ENCODE measurements around the gene KCNQ5.

KCNQ5 gene

DNA sequence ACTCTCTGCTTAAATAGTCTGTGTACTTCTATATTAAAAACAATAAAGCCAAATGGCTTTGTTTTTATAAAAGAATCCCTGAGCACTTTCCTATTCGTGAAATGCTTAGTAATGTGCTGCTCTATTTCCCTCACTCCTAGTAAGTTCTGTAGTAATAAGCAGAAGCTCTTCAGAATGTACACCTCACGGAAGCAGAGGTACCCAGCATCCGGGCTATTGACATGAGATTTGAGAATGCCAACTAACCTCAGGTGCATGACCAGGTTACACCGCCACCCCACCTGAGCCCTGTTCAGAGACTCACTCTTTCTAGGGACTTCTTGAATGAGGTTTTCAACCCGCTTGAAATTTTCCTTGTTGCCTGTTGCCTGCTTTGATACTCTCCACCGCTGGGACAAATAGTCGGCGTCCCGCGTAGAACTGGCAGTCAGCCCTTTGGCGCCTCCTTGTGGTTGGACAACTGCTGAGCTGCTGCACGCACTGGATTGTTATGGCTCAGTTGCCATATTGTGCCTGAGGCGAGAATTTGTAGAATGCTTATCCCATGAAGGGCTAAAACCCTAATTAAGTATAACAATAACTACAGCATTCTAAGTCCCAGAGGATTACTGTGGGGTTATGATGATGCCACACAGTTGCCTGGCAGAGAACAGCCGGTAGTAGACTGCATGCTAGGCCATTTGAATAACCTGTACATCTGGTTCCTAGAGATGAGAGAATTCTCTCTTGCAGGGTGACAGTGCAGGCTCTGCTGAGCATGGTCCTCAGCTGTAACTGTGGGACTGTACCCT, 508.0 kb downstream of the KCNQ5 start (continued):
- TF ChIP-seq SP7 (tag by site-specific recombination; IDR thresholded peaks at IDR 0.05), result peak; percentile 69
- TF ChIP-seq, protein P1, sequence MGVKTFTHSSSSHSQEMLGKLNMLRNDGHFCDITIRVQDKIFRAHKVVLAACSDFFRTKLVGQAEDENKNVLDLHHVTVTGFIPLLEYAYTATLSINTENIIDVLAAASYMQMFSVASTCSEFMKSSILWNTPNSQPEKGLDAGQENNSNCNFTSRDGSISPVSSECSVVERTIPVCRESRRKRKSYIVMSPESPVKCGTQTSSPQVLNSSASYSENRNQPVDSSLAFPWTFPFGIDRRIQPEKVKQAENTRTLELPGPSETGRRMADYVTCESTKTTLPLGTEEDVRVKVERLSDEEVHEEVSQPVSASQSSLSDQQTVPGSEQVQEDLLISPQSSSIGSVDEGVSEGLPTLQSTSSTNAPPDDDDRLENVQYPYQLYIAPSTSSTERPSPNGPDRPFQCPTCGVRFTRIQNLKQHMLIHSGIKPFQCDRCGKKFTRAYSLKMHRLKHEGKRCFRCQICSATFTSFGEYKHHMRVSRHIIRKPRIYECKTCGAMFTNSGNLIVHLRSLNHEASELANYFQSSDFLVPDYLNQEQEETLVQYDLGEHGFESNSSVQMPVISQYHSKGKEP (tag by site-specific recombination; IDR thresholded peaks at IDR 0.05), result 0 out of 2 replicates have a peak, but pooled peaks have one; percentile 25
- no peak for TF ChIP-seq SCRT1 (tag by site-specific recombination; IDR thresholded peaks at IDR 0.05; ENCODE audit: borderline replicate concordance)
- TF ChIP-seq TRIM28 (IDR thresholded peaks at IDR 0.05; ENCODE audit: borderline replicate concordance, low read length), result peak; percentile 83; the same call in 1 of the 2 replicates
- no peak for TF ChIP-seq TCF7L2 (IDR thresholded peaks at IDR 0.05; ENCODE audit: borderline replicate concordance, low read depth, low read length)
- TF ChIP-seq ZNF155 (tag by site-specific recombination; IDR thresholded peaks at IDR 0.05), result no peak
- no peak for TF ChIP-seq ZNF112 (tag by site-specific recombination; IDR thresholded peaks at IDR 0.05)
- TF ChIP-seq, protein P2, sequence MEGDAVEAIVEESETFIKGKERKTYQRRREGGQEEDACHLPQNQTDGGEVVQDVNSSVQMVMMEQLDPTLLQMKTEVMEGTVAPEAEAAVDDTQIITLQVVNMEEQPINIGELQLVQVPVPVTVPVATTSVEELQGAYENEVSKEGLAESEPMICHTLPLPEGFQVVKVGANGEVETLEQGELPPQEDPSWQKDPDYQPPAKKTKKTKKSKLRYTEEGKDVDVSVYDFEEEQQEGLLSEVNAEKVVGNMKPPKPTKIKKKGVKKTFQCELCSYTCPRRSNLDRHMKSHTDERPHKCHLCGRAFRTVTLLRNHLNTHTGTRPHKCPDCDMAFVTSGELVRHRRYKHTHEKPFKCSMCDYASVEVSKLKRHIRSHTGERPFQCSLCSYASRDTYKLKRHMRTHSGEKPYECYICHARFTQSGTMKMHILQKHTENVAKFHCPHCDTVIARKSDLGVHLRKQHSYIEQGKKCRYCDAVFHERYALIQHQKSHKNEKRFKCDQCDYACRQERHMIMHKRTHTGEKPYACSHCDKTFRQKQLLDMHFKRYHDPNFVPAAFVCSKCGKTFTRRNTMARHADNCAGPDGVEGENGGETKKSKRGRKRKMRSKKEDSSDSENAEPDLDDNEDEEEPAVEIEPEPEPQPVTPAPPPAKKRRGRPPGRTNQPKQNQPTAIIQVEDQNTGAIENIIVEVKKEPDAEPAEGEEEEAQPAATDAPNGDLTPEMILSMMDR (tag by site-specific recombination; IDR thresholded peaks at IDR 0.05), result peak; percentile 91
- no peak for TF ChIP-seq ZNF548 (tag by site-specific recombination; IDR thresholded peaks at IDR 0.05)
- no peak for TF ChIP-seq ZNF621 (tag by site-specific recombination; IDR thresholded peaks at IDR 0.05)
- TF ChIP-seq ZNF223 (tag by site-specific recombination; IDR thresholded peaks at IDR 0.05), result no peak
- no peak for TF ChIP-seq ZNF239 (tag by site-specific recombination; IDR thresholded peaks at IDR 0.05)
- TF ChIP-seq, protein P3, sequence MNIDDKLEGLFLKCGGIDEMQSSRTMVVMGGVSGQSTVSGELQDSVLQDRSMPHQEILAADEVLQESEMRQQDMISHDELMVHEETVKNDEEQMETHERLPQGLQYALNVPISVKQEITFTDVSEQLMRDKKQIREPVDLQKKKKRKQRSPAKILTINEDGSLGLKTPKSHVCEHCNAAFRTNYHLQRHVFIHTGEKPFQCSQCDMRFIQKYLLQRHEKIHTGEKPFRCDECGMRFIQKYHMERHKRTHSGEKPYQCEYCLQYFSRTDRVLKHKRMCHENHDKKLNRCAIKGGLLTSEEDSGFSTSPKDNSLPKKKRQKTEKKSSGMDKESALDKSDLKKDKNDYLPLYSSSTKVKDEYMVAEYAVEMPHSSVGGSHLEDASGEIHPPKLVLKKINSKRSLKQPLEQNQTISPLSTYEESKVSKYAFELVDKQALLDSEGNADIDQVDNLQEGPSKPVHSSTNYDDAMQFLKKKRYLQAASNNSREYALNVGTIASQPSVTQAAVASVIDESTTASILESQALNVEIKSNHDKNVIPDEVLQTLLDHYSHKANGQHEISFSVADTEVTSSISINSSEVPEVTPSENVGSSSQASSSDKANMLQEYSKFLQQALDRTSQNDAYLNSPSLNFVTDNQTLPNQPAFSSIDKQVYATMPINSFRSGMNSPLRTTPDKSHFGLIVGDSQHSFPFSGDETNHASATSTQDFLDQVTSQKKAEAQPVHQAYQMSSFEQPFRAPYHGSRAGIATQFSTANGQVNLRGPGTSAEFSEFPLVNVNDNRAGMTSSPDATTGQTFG (tag by site-specific recombination; IDR thresholded peaks at IDR 0.05; ENCODE audit: borderline replicate concordance), result no peak
- 0 out of 2 replicates have a peak, but pooled peaks have one; percentile 45 for TF ChIP-seq ZBTB20 (tag by site-specific recombination; IDR thresholded peaks at IDR 0.05)
- peak; percentile 45; the same call in 1 of the 2 replicates for TF ChIP-seq IKZF3 (tag by site-specific recombination; IDR thresholded peaks at IDR 0.05)
- TF ChIP-seq, protein P4, sequence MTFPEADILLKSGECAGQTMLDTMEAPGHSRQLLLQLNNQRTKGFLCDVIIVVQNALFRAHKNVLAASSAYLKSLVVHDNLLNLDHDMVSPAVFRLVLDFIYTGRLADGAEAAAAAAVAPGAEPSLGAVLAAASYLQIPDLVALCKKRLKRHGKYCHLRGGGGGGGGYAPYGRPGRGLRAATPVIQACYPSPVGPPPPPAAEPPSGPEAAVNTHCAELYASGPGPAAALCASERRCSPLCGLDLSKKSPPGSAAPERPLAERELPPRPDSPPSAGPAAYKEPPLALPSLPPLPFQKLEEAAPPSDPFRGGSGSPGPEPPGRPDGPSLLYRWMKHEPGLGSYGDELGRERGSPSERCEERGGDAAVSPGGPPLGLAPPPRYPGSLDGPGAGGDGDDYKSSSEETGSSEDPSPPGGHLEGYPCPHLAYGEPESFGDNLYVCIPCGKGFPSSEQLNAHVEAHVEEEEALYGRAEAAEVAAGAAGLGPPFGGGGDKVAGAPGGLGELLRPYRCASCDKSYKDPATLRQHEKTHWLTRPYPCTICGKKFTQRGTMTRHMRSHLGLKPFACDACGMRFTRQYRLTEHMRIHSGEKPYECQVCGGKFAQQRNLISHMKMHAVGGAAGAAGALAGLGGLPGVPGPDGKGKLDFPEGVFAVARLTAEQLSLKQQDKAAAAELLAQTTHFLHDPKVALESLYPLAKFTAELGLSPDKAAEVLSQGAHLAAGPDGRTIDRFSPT (tag by site-specific recombination; IDR thresholded peaks at IDR 0.05), result 0 out of 2 replicates have a peak, but pooled peaks have one; percentile 15
- peak; percentile 38; the same call in 1 of the 2 replicates for TF ChIP-seq YY1 (tag by site-specific recombination; IDR thresholded peaks at IDR 0.05)
- no peak for TF ChIP-seq ZNF837 (tag by site-specific recombination; IDR thresholded peaks at IDR 0.05)
- TF ChIP-seq, protein P5, sequence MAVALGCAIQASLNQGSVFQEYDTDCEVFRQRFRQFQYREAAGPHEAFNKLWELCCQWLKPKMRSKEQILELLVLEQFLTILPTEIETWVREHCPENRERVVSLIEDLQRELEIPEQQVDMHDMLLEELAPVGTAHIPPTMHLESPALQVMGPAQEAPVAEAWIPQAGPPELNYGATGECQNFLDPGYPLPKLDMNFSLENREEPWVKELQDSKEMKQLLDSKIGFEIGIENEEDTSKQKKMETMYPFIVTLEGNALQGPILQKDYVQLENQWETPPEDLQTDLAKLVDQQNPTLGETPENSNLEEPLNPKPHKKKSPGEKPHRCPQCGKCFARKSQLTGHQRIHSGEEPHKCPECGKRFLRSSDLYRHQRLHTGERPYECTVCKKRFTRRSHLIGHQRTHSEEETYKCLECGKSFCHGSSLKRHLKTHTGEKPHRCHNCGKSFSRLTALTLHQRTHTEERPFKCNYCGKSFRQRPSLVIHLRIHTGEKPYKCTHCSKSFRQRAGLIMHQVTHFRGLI (tag by site-specific recombination; IDR thresholded peaks at IDR 0.05), result no peak
- TF ChIP-seq, protein P6, sequence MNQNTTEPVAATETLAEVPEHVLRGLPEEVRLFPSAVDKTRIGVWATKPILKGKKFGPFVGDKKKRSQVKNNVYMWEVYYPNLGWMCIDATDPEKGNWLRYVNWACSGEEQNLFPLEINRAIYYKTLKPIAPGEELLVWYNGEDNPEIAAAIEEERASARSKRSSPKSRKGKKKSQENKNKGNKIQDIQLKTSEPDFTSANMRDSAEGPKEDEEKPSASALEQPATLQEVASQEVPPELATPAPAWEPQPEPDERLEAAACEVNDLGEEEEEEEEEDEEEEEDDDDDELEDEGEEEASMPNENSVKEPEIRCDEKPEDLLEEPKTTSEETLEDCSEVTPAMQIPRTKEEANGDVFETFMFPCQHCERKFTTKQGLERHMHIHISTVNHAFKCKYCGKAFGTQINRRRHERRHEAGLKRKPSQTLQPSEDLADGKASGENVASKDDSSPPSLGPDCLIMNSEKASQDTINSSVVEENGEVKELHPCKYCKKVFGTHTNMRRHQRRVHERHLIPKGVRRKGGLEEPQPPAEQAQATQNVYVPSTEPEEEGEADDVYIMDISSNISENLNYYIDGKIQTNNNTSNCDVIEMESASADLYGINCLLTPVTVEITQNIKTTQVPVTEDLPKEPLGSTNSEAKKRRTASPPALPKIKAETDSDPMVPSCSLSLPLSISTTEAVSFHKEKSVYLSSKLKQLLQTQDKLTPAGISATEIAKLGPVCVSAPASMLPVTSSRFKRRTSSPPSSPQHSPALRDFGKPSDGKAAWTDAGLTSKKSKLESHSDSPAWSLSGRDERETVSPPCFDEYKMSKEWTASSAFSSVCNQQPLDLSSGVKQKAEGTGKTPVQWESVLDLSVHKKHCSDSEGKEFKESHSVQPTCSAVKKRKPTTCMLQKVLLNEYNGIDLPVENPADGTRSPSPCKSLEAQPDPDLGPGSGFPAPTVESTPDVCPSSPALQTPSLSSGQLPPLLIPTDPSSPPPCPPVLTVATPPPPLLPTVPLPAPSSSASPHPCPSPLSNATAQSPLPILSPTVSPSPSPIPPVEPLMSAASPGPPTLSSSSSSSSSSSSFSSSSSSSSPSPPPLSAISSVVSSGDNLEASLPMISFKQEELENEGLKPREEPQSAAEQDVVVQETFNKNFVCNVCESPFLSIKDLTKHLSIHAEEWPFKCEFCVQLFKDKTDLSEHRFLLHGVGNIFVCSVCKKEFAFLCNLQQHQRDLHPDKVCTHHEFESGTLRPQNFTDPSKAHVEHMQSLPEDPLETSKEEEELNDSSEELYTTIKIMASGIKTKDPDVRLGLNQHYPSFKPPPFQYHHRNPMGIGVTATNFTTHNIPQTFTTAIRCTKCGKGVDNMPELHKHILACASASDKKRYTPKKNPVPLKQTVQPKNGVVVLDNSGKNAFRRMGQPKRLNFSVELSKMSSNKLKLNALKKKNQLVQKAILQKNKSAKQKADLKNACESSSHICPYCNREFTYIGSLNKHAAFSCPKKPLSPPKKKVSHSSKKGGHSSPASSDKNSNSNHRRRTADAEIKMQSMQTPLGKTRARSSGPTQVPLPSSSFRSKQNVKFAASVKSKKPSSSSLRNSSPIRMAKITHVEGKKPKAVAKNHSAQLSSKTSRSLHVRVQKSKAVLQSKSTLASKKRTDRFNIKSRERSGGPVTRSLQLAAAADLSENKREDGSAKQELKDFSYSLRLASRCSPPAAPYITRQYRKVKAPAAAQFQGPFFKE (tag by site-specific recombination; IDR thresholded peaks at IDR 0.05; ENCODE audit: borderline replicate concordance), result no peak
- TF ChIP-seq ZNF658 (tag by site-specific recombination; IDR thresholded peaks at IDR 0.05), result no peak
- TF ChIP-seq ZNF16 (tag by site-specific recombination; IDR thresholded peaks at IDR 0.05; ENCODE audit: low read depth), result no peak
- no peak for TF ChIP-seq KLF9 (tag by site-specific recombination; IDR thresholded peaks at IDR 0.05; ENCODE audit: low read depth)

Data from HEK293 (cell line).